ENCODE measurements around the gene FIGN. TPM values are rescaled to one million over a fixed set of nuclear protein-coding genes. Genes with fewer than 3 reads are reported as not detected.

The FIGN gene
- total RNA-seq, 1 experiment from 2014 or later, result not detected

DNA sequence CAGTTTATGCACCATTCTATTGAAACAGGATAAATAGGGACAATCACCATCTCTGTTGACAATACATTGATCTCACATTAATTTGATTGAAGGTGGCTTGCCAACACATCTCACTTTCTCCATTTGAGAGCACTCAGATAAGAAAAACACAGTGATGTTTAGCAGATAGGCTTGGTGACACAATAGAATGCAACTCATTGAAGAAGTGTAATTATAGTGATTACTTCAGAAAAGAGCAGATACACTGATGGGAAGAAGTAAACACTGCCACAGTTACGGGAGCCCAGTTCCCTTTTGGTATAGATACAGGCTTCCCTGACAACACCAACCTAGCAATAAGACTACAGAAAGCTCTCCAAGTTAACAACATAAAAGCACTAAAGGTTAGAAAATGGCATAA is 89.1 kb downstream of the FIGN start (continued):
- TF ChIP-seq, protein P1, sequence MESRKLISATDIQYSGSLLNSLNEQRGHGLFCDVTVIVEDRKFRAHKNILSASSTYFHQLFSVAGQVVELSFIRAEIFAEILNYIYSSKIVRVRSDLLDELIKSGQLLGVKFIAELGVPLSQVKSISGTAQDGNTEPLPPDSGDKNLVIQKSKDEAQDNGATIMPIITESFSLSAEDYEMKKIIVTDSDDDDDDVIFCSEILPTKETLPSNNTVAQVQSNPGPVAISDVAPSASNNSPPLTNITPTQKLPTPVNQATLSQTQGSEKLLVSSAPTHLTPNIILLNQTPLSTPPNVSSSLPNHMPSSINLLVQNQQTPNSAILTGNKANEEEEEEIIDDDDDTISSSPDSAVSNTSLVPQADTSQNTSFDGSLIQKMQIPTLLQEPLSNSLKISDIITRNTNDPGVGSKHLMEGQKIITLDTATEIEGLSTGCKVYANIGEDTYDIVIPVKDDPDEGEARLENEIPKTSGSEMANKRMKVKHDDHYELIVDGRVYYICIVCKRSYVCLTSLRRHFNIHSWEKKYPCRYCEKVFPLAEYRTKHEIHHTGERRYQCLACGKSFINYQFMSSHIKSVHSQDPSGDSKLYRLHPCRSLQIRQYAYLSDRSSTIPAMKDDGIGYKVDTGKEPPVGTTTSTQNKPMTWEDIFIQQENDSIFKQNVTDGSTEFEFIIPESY (IDR thresholded peaks at IDR 0.05; ENCODE audit: extremely low read depth, insufficient replicate concordance, low read length), result no peak

DNA sequence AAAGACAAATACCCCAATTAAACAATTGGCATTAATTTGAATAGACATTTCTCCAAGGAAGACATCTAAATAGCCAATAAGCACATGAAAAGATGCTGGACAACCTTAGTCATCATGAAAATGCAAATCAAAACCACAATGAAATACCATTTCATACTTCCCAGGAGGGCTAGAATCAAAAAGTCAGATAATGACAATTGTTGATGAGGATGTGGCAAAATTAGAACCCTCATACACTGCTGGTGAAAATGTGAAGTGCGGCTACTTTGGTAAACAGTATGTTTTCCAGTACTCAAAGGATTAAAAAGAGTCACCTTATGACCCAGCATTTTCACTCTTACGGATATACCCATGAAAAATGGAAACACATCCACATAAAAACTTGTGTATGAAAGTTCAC is 91.6 kb downstream of the FIGN start:
- ChIA-PET CTCF (interaction anchor here (1.3 kb wide), 1 partner anchor 12 kb away, joined by 4 read pairs; no protein-coding TSS in a partner anchor), RAD21 (ENCODE audit: low non-redundant PET in 1 of 2, low total read pairs in 2 of 2, uncharacterized antibody in 2 of 2, unreplicated experiment in 2 of 2) (no interaction called here), POLR2A (no interaction called here)
- intact Hi-C loops (cut with micrococcal nuclease), result no loop called here
- ATAC-seq (no peak), DNase-seq (ENCODE audit: low read depth, low spot score) (no peak)
- H3K9ac ChIP-seq (ENCODE audit: low read length), result no peak overlapping the region
- H3K4me3 ChIP-seq (replicated peaks in 1 of 2; ENCODE audit: low read depth in 1 of 2, low read length in 2 of 2), result no peak overlapping the region
- no peaks in the 10 kb centered on the region for H3K4me1 ChIP-seq (ENCODE audit: control insufficient read depth in 1 of 2, insufficient read depth in 2 of 2, low read length in 2 of 2)
- TF ChIP-seq EZH2phosphoT487 (IDR thresholded peaks at IDR 0.05; ENCODE audit: borderline replicate concordance) (no peak), SIN3A (IDR thresholded peaks at IDR 0.05; ENCODE audit: low read depth) (no peak)
- TF ChIP-seq, protein P2, sequence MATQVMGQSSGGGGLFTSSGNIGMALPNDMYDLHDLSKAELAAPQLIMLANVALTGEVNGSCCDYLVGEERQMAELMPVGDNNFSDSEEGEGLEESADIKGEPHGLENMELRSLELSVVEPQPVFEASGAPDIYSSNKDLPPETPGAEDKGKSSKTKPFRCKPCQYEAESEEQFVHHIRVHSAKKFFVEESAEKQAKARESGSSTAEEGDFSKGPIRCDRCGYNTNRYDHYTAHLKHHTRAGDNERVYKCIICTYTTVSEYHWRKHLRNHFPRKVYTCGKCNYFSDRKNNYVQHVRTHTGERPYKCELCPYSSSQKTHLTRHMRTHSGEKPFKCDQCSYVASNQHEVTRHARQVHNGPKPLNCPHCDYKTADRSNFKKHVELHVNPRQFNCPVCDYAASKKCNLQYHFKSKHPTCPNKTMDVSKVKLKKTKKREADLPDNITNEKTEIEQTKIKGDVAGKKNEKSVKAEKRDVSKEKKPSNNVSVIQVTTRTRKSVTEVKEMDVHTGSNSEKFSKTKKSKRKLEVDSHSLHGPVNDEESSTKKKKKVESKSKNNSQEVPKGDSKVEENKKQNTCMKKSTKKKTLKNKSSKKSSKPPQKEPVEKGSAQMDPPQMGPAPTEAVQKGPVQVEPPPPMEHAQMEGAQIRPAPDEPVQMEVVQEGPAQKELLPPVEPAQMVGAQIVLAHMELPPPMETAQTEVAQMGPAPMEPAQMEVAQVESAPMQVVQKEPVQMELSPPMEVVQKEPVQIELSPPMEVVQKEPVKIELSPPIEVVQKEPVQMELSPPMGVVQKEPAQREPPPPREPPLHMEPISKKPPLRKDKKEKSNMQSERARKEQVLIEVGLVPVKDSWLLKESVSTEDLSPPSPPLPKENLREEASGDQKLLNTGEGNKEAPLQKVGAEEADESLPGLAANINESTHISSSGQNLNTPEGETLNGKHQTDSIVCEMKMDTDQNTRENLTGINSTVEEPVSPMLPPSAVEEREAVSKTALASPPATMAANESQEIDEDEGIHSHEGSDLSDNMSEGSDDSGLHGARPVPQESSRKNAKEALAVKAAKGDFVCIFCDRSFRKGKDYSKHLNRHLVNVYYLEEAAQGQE (IDR thresholded peaks at IDR 0.05; ENCODE audit: low read depth), result no peak
- TF ChIP-seq, protein P3, sequence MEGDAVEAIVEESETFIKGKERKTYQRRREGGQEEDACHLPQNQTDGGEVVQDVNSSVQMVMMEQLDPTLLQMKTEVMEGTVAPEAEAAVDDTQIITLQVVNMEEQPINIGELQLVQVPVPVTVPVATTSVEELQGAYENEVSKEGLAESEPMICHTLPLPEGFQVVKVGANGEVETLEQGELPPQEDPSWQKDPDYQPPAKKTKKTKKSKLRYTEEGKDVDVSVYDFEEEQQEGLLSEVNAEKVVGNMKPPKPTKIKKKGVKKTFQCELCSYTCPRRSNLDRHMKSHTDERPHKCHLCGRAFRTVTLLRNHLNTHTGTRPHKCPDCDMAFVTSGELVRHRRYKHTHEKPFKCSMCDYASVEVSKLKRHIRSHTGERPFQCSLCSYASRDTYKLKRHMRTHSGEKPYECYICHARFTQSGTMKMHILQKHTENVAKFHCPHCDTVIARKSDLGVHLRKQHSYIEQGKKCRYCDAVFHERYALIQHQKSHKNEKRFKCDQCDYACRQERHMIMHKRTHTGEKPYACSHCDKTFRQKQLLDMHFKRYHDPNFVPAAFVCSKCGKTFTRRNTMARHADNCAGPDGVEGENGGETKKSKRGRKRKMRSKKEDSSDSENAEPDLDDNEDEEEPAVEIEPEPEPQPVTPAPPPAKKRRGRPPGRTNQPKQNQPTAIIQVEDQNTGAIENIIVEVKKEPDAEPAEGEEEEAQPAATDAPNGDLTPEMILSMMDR (IDR thresholded peaks at IDR 0.05 in 2 of 3, conservative IDR thresholded peaks at IDR 0.05 in 1 of 3; ENCODE audit: borderline replicate concordance in 1 of 3, insufficient read depth in 1 of 3, low read depth in 2 of 3, low read length in 2 of 3), result 0 out of 6 replicates have a peak, but pooled peaks of 1 of the 3 experiments have one; percentile 13
- H2AFZ ChIP-seq (ENCODE audit: low read depth, low read length, poor library complexity, severe bottlenecking), result no peak overlapping the region
- H3K9me3 ChIP-seq (ENCODE audit: control insufficient read depth in 1 of 2, insufficient read depth in 1 of 2, low read depth in 1 of 2, low read length in 2 of 2), result no peaks in the 10 kb centered on the region
- no peaks in the 10 kb centered on the region for H3K79me2 ChIP-seq (ENCODE audit: insufficient read depth, low read length)
- peaks cover 8% of the 10 kb centered on the region for H3K27me3 ChIP-seq (ENCODE audit: insufficient read depth, low read length)
- no peak overlapping the region for H3K4me2 ChIP-seq (ENCODE audit: low read length)
- no peaks in the 10 kb centered on the region for H3K36me3 ChIP-seq (ENCODE audit: control insufficient read depth in 1 of 2, insufficient read depth in 2 of 2, low read length in 2 of 2)
- no peaks in the 10 kb centered on the region for H3K9me2 ChIP-seq (ENCODE audit: insufficient read depth)
- BruUV-seq (replicated peaks), result no TSS peak
- no peaks in the 10 kb centered on the region for H4K20me1 ChIP-seq (ENCODE audit: insufficient read depth)
- no peak overlapping the region for H3K27ac ChIP-seq (ENCODE audit: low read depth, low read length)

Data from HCT116 (cell line).